Dendritic cell treated with granulocyte-macrophage colony-stimulating factor and Interleukin-4, amounts not matched to agents 40 ng/mL and 50 ng/mL, for 4 days (primary cell): ENCODE measurements around the gene MCM5.
"Not testable (repeated sequence)": the region's sequence is repeated elsewhere in the genome, so short reads cannot be mapped to it uniquely, and the experiment has no call there.

ENCODE experiments used
- H3K27ac Mint-ChIP-seq: one replicate; pipeline ENCODE4 v1.8.0; 2022; ENCODE audit warnings: mild to moderate bottlenecking, mixed read lengths
- H3K27me3 Mint-ChIP-seq: one replicate; pipeline ENCODE4 v1.8.0; 2022; ENCODE audit warnings: mild to moderate bottlenecking, mixed read lengths
- H3K36me3 Mint-ChIP-seq: one replicate; pipeline ENCODE4 v1.8.0; 2022; ENCODE audit warnings: low read depth, mixed read lengths
- H3K4me1 Mint-ChIP-seq: one replicate; pipeline ENCODE4 v1.8.0; 2022; ENCODE audit warnings: low read depth, mixed read lengths
- H3K4me3 Mint-ChIP-seq: one replicate; pipeline ENCODE4 v1.8.0; 2022; ENCODE audit warnings: mild to moderate bottlenecking, moderate library complexity, mixed read lengths
- H3K9me3 Mint-ChIP-seq: one replicate; pipeline ENCODE4 v1.8.0; 2022; ENCODE audit warnings: mixed read lengths
- intact Hi-C: fragments of 100-400 bp; cut with micrococcal nuclease; formaldehyde crosslinking; loops from one replicate; pipeline ENCODE4 v1.15.0; 2022

MCM5 gene

GRCh38 chr22:35437049-35437448, 37.1 kb downstream of the MCM5 start:
- Mint-ChIP-seq H3K27ac (no peak overlapping the region), H3K4me3 (no peak overlapping the region), H3K9me3 (peaks cover 24% of the 10 kb centered on the region), H3K4me1 (peaks cover 16% of the 10 kb centered on the region), H3K27me3 (no peaks in the 10 kb centered on the region), H3K36me3 (peaks cover 72% of the 10 kb centered on the region)
- intact Hi-C loops, result no loop called here

GRCh38 chr22:35438673-35439364, 38.9 kb downstream of the MCM5 start:
- H3K27ac Mint-ChIP-seq, H3K27me3 Mint-ChIP-seq, intact Hi-C loops, H3K4me3 Mint-ChIP-seq: not testable (repeated sequence)
- Mint-ChIP-seq H3K9me3 (peaks cover 12% of the 10 kb centered on the region), H3K36me3 (peaks cover 63% of the 10 kb centered on the region), H3K4me1 (peaks cover 16% of the 10 kb centered on the region)

- Mint-ChIP-seq H3K9me3 (peaks cover 12% of the 10 kb centered on the region), H3K36me3 (peaks cover 58% of the 10 kb centered on the region), H3K27ac (no peak overlapping the region), H3K27me3 (no peaks in the 10 kb centered on the region), H3K4me3 (no peak overlapping the region), H3K4me1 (peaks cover 16% of the 10 kb centered on the region)
- intact Hi-C loops, result no loop called here
These were observed 39.4 kb downstream of the MCM5 start for GRCh38 chr22:35439365-35439717.

- peaks cover 50% of the 10 kb centered on the region for H3K36me3 Mint-ChIP-seq
- intact Hi-C loops, result no loop called here
- H3K27ac Mint-ChIP-seq, result no peak overlapping the region
- no peaks in the 10 kb centered on the region for H3K27me3 Mint-ChIP-seq
- H3K9me3 Mint-ChIP-seq, result peaks cover 12% of the 10 kb centered on the region
- H3K4me3 Mint-ChIP-seq, result no peak overlapping the region
- H3K4me1 Mint-ChIP-seq, result peaks cover 16% of the 10 kb centered on the region
These were observed 40.2 kb downstream of the MCM5 start for GRCh38 chr22:35440129-35440528.

GRCh38 chr22:35441489-35442100, 41.7 kb downstream of the MCM5 start:
- intact Hi-C loops, result no loop called here
- H3K4me1 Mint-ChIP-seq, result peaks cover 21% of the 10 kb centered on the region
- H3K4me3 Mint-ChIP-seq, result no peak overlapping the region
- no peak overlapping the region for H3K27ac Mint-ChIP-seq
- peaks cover 12% of the 10 kb centered on the region for H3K9me3 Mint-ChIP-seq
- H3K27me3 Mint-ChIP-seq, result no peaks in the 10 kb centered on the region
- H3K36me3 Mint-ChIP-seq, result peaks cover 42% of the 10 kb centered on the region

GRCh38 chr22:35442471-35442870, 42.5 kb downstream of the MCM5 start:
- no peaks in the 10 kb centered on the region for H3K27me3 Mint-ChIP-seq
- peaks cover 24% of the 10 kb centered on the region for H3K4me1 Mint-ChIP-seq
- peaks cover 44% of the 10 kb centered on the region for H3K36me3 Mint-ChIP-seq
- intact Hi-C loops, result no loop called here
- H3K27ac Mint-ChIP-seq, result no peak overlapping the region
- H3K9me3 Mint-ChIP-seq, result peaks cover 12% of the 10 kb centered on the region
- no peak overlapping the region for H3K4me3 Mint-ChIP-seq

GRCh38 chr22:35443338-35443737, 43.4 kb downstream of the MCM5 start:
- H3K36me3 Mint-ChIP-seq, result peaks cover 42% of the 10 kb centered on the region
- intact Hi-C loops, result no loop called here
- peaks cover 9% of the 10 kb centered on the region for H3K9me3 Mint-ChIP-seq
- H3K4me1 Mint-ChIP-seq, result peaks cover 31% of the 10 kb centered on the region
- no peaks in the 10 kb centered on the region for H3K27me3 Mint-ChIP-seq
- no peak overlapping the region for H3K27ac Mint-ChIP-seq
- H3K4me3 Mint-ChIP-seq, result no peak overlapping the region

GRCh38 chr22:35443790-35444684, 44.1 kb downstream of the MCM5 start:
- Mint-ChIP-seq H3K27ac (no peak overlapping the region), H3K4me3 (no peak overlapping the region), H3K27me3 (no peaks in the 10 kb centered on the region), H3K4me1 (peaks cover 34% of the 10 kb centered on the region), H3K9me3 (peaks cover 2% of the 10 kb centered on the region), H3K36me3 (peaks cover 37% of the 10 kb centered on the region)
- intact Hi-C loops, result no loop called here

GRCh38 chr22:35444685-35445399, 44.9 kb downstream of the MCM5 start:
- intact Hi-C loops, result no loop called here
- Mint-ChIP-seq H3K4me3 (no peak overlapping the region), H3K27ac (no peak overlapping the region)

GRCh38 chr22:35445933-35446332, 46.0 kb downstream of the MCM5 start:
- H3K27ac Mint-ChIP-seq, result no peak overlapping the region
- no peaks in the 10 kb centered on the region for H3K27me3 Mint-ChIP-seq
- H3K4me1 Mint-ChIP-seq, result peaks cover 26% of the 10 kb centered on the region
- peaks cover 38% of the 10 kb centered on the region for H3K36me3 Mint-ChIP-seq
- H3K4me3 Mint-ChIP-seq, result no peak overlapping the region
- H3K9me3 Mint-ChIP-seq, result no peaks in the 10 kb centered on the region
- intact Hi-C loops, result no loop called here

More at GRCh38 chr22:35444685-35445399, 44.9 kb downstream of the MCM5 start:
- Mint-ChIP-seq H3K27me3 (no peaks in the 10 kb centered on the region), H3K36me3 (peaks cover 31% of the 10 kb centered on the region), H3K9me3 (no peaks in the 10 kb centered on the region), H3K4me1 (peaks cover 27% of the 10 kb centered on the region)

GRCh38 chr22:35446365-35446764, 46.4 kb downstream of the MCM5 start:
- H3K36me3 Mint-ChIP-seq, result peaks cover 39% of the 10 kb centered on the region
- H3K4me3 Mint-ChIP-seq, result no peak overlapping the region
- H3K27me3 Mint-ChIP-seq, result no peaks in the 10 kb centered on the region
- no peak overlapping the region for H3K27ac Mint-ChIP-seq
- no peaks in the 10 kb centered on the region for H3K9me3 Mint-ChIP-seq
- peaks cover 22% of the 10 kb centered on the region for H3K4me1 Mint-ChIP-seq
- intact Hi-C loops, result no loop called here

- intact Hi-C loops, result no loop called here
- Mint-ChIP-seq H3K36me3 (peaks cover 22% of the 10 kb centered on the region), H3K4me3 (no peak overlapping the region), H3K4me1 (peaks cover 19% of the 10 kb centered on the region), H3K27me3 (no peaks in the 10 kb centered on the region), H3K9me3 (no peaks in the 10 kb centered on the region), H3K27ac (peak overlapping the region; percentile 23)
These were observed 48.6 kb downstream of the MCM5 start for GRCh38 chr22:35448523-35448922.

- peaks cover 22% of the 10 kb centered on the region for H3K36me3 Mint-ChIP-seq
- H3K9me3 Mint-ChIP-seq, result no peaks in the 10 kb centered on the region
- no peak overlapping the region for H3K27ac Mint-ChIP-seq
- peaks cover 19% of the 10 kb centered on the region for H3K4me1 Mint-ChIP-seq
- no peak overlapping the region for H3K4me3 Mint-ChIP-seq
- no peaks in the 10 kb centered on the region for H3K27me3 Mint-ChIP-seq
- intact Hi-C loops, result no loop called here
These were observed 50.1 kb downstream of the MCM5 start for GRCh38 chr22:35449829-35450689.
